Neural cell (in vitro differentiated cells): Measurements from ENCODE around the gene CAST. TPM values are rescaled to one million over a fixed set of nuclear protein-coding genes. Genes with fewer than 3 reads are reported as not detected.

Source experiments
- H2AFZ ChIP-seq: fragments of 200-600, 300-800 bp; sonication (generic), shearing (Covaris generic); 2 replicates; pipeline ENCODE4 v1.6.0; 2014; ENCODE audit warnings: low read depth, mild to moderate bottlenecking, antibody characterized with exemption, low read length, moderate library complexity
- H3F3A ChIP-seq: fragments of 200-600 bp; shearing (Covaris generic); 2 replicates; pipeline ENCODE4 v1.6.1; 2016; ENCODE audit warnings: mild to moderate bottlenecking, moderate library complexity, mixed read lengths, antibody characterized with exemption, low read length; ENCODE audit not compliant: insufficient read depth, poor library complexity, severe bottlenecking
- H3K27ac ChIP-seq: fragments of 200-600, 300-800 bp; sonication (generic), shearing (Covaris generic); 2 replicates; pipeline ENCODE4 v1.5.1; 2014; ENCODE audit warnings: mild to moderate bottlenecking, low read length, moderate library complexity
- H3K27me3 ChIP-seq: fragments of 300-800, 200-600 bp; sonication (generic), shearing (Covaris generic); 2 replicates; pipeline ENCODE4 v1.6.0; 2014; ENCODE audit warnings: mild to moderate bottlenecking, low read depth, low read length, moderate library complexity; ENCODE audit not compliant: insufficient read depth
- H3K36me3 ChIP-seq: fragments of 300-800, 200-600 bp; sonication (generic), shearing (Covaris generic); 2 replicates; pipeline ENCODE4 v1.5.1; 2014; ENCODE audit warnings: mild to moderate bottlenecking, antibody characterized with exemption, low read length, moderate library complexity; ENCODE audit not compliant: insufficient read depth
- H3K4me2 ChIP-seq: fragments of 300-800, 200-600 bp; sonication (generic), shearing (Covaris generic); 2 replicates; pipeline ENCODE4 v1.6.0; 2014; ENCODE audit warnings: mild to moderate bottlenecking, low read length
- H3K4me3 ChIP-seq: fragments of 300-800, 200-600 bp; sonication (generic), shearing (Covaris generic); 2 replicates; pipeline ENCODE4 v1.5.1; 2014; ENCODE audit warnings: mild to moderate bottlenecking, low read length, moderate library complexity
- H3K79me2 ChIP-seq: fragments of 200-600 bp; shearing (Covaris generic); replicated peaks from 2 replicates; pipeline ENCODE4 v1.6.0; 2014; ENCODE audit warnings: mild to moderate bottlenecking, low read length, moderate library complexity; ENCODE audit not compliant: insufficient read depth
- H3K9ac ChIP-seq: fragments of 300-800, 200-600 bp; sonication (generic), shearing (Covaris generic); 2 replicates; pipeline ENCODE4 v1.6.1; 2016; ENCODE audit warnings: mild to moderate bottlenecking, low read length, mixed read lengths
- H3K9me2 ChIP-seq: fragments of 200-600 bp; shearing (Covaris generic); 2 replicates; pipeline ENCODE4 v1.6.1; 2016; ENCODE audit warnings: mild to moderate bottlenecking, low read length, mixed read lengths; ENCODE audit not compliant: insufficient read depth
- H3K9me3 ChIP-seq: fragments of 200-600, 300-800 bp; sonication (generic), shearing (Covaris generic); 2 replicates; pipeline ENCODE4 v1.6.1; 2016; ENCODE audit warnings: mild to moderate bottlenecking, mixed run types, low read length, moderate library complexity, mixed read lengths
- H4K20me1 ChIP-seq: fragments of 200-600 bp; shearing (Covaris generic); 2 replicates; pipeline ENCODE4 v1.6.1; 2016; ENCODE audit warnings: mild to moderate bottlenecking, mixed run types; ENCODE audit not compliant: insufficient read depth
- CTCF ChIP-seq: fragments of 450-650 bp; IDR thresholded peaks from 2 replicates; pipeline ENCODE4 v1.5.1; 2014; ENCODE audit warnings: antibody characterized with exemption, mild to moderate bottlenecking, moderate library complexity; ENCODE audit not compliant: poor library complexity, severe bottlenecking
- EP300 ChIP-seq: fragments of 450-650 bp; conservative IDR thresholded peaks from 2 replicates; pipeline ENCODE4 v1.6.1; 2014; ENCODE audit warnings: antibody characterized with exemption, mild to moderate bottlenecking, moderate library complexity; ENCODE audit not compliant: poor library complexity, severe bottlenecking
- EZH2 ChIP-seq: fragments of 200-600, 300-800 bp; shearing (Covaris generic), sonication (generic); IDR thresholded peaks from 2 replicates; pipeline ENCODE4 v1.6.1; 2014; ENCODE audit warnings: antibody characterized with exemption, low read length, borderline replicate concordance, mild to moderate bottlenecking; ENCODE audit not compliant: insufficient read depth, poor library complexity, severe bottlenecking
- MXI1 ChIP-seq: fragments of 450-650 bp; conservative IDR thresholded peaks from 2 replicates; pipeline ENCODE4 v1.6.1; 2014; ENCODE audit warnings: antibody characterized with exemption, mild to moderate bottlenecking; ENCODE audit not compliant: poor library complexity, severe bottlenecking
- POLR2AphosphoS5 ChIP-seq: IDR thresholded peaks from 2 replicates; pipeline ENCODE4 v1.6.1; 2012
- RAD21 ChIP-seq: fragments of 450-650 bp; conservative IDR thresholded peaks from 2 replicates; pipeline ENCODE4 v1.6.1; 2014; ENCODE audit warnings: antibody characterized with exemption, mild to moderate bottlenecking, moderate library complexity
- SMC3 ChIP-seq: fragments of 450-650 bp; conservative IDR thresholded peaks from 2 replicates; pipeline ENCODE4 v1.6.1; 2014; ENCODE audit warnings: antibody characterized with exemption, mild to moderate bottlenecking, moderate library complexity; ENCODE audit not compliant: poor library complexity
- TAF1 ChIP-seq: IDR thresholded peaks from 2 replicates; pipeline ENCODE4 v1.6.1; 2012; ENCODE audit warnings: low read depth
- polyA plus RNA-seq: library from polyadenylated mRNA; depleted of rRNA; stranded (reverse); fragments of >200 nt; gene quantifications from 2 replicates; pipeline ENCODE4 v1.2.3, GENCODE V29; 2014
- TF ChIP-seq, protein P1 (sequence below): IDR thresholded peaks from 2 replicates; pipeline ENCODE4 v1.6.1; 2012; ENCODE audit warnings: borderline replicate concordance

Gene CAST
- polyA plus RNA-seq, 1 donor from 2014 or later: 8.4 TPM

GRCh38 chr5:96745025-96745424, 82.8 kb downstream of the CAST start:
- H3K4me3 ChIP-seq: no peak overlapping the region
- H3K36me3 ChIP-seq: no peaks in the 10 kb centered on the region
- H3K9me3 ChIP-seq: no peaks in the 10 kb centered on the region
- no peaks in the 10 kb centered on the region for H4K20me1 ChIP-seq
- H3K79me2 ChIP-seq: no peaks in the 10 kb centered on the region
- no peak overlapping the region for H3K4me2 ChIP-seq
- H2AFZ ChIP-seq: no peak overlapping the region
- no peak overlapping the region for H3K27ac ChIP-seq
- H3K9me2 ChIP-seq: no peaks in the 10 kb centered on the region
- TF ChIP-seq SMC3 (no peak), EZH2 (no peak), EP300 (no peak), TAF1 (no peak), CTCF (no peak), POLR2AphosphoS5 (no peak)
- TF ChIP-seq, protein P1, sequence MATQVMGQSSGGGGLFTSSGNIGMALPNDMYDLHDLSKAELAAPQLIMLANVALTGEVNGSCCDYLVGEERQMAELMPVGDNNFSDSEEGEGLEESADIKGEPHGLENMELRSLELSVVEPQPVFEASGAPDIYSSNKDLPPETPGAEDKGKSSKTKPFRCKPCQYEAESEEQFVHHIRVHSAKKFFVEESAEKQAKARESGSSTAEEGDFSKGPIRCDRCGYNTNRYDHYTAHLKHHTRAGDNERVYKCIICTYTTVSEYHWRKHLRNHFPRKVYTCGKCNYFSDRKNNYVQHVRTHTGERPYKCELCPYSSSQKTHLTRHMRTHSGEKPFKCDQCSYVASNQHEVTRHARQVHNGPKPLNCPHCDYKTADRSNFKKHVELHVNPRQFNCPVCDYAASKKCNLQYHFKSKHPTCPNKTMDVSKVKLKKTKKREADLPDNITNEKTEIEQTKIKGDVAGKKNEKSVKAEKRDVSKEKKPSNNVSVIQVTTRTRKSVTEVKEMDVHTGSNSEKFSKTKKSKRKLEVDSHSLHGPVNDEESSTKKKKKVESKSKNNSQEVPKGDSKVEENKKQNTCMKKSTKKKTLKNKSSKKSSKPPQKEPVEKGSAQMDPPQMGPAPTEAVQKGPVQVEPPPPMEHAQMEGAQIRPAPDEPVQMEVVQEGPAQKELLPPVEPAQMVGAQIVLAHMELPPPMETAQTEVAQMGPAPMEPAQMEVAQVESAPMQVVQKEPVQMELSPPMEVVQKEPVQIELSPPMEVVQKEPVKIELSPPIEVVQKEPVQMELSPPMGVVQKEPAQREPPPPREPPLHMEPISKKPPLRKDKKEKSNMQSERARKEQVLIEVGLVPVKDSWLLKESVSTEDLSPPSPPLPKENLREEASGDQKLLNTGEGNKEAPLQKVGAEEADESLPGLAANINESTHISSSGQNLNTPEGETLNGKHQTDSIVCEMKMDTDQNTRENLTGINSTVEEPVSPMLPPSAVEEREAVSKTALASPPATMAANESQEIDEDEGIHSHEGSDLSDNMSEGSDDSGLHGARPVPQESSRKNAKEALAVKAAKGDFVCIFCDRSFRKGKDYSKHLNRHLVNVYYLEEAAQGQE: no peak
- no peaks in the 10 kb centered on the region for H3F3A ChIP-seq
- no peaks in the 10 kb centered on the region for H3K27me3 ChIP-seq
- no peak overlapping the region for H3K9ac ChIP-seq

DNA sequence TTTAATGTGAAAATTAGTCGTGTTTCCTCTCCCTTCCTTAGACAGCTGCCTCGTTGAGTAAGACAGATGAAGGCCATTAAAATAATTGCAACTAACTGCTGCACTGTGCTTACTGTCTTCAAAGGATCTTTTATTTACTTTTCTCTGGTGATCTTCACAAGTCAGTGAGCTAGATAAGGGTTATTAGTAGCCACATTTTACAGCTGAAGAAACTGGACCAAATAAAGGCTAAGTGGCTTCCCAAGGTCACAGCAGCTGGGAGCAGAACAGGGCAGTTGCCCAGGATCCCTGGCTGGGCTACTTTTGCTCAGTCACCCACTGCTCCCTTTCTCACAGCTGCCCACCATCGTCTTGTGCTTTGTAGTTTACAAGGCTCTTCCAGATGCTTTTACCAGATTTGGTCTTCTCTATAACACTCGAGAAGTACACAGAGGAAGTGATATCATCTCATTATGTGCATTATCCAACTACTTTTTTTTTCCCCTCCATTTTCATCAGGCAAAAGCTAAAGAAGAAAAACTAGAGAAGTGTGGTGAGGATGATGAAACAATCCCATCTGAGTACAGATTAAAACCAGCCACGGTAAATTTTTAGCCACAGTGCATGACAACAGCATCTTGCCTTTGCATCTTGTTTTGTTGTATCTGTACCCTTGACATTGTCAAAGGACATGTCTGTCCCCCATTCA, 83.8 kb downstream of the CAST start:
- Histone ChIP-seq H4K20me1 (no peaks in the 10 kb centered on the region), H3K9me3 (no peaks in the 10 kb centered on the region), H3K9me2 (no peaks in the 10 kb centered on the region), H3K79me2 (no peaks in the 10 kb centered on the region), H3K27ac (no peak overlapping the region), H3K9ac (no peak overlapping the region), H3K4me3 (no peak overlapping the region), H2AFZ (no peak overlapping the region), H3K4me2 (no peak overlapping the region), H3K27me3 (no peaks in the 10 kb centered on the region), H3F3A (no peaks in the 10 kb centered on the region), H3K36me3 (no peaks in the 10 kb centered on the region)
- TF ChIP-seq MXI1 (no peak), RAD21 (no peak), TAF1 (no peak), CTCF (no peak), EP300 (no peak), EZH2 (no peak), SMC3 (no peak), POLR2AphosphoS5 (no peak)
- TF ChIP-seq, protein P1: no peak
